K562 (cell line): ENCODE measurements around the gene CTSW. TPM values are rescaled to one million over a fixed set of nuclear protein-coding genes. Genes with fewer than 3 reads are reported as not detected.

ENCODE experiments used
- CBX2 ChIP-seq: fragments of 200-600 bp; sonication (generic); IDR thresholded peaks from one replicate; pipeline ENCODE4 v1.6.1; 2012; ENCODE audit warnings: mild to moderate bottlenecking, low read length, inconsistent platforms; ENCODE audit not compliant: insufficient read depth, poor library complexity, severe bottlenecking
- CHCHD3 ChIP-seq: fragments of 250-450 bp; sonication (Bioruptor Pico); IDR thresholded peaks from 2 replicates; pipeline ENCODE4 v2.1.2; 2022; ENCODE audit warnings: mild to moderate bottlenecking
- EZH2 ChIP-seq: IDR thresholded peaks from 2 replicates; pipeline ENCODE4 v1.6.1; 2012; ENCODE audit warnings: low read depth, mild to moderate bottlenecking, inconsistent platforms, low read length, borderline replicate concordance
- FIP1L1 ChIP-seq: fragments of 200-400 bp; formaldehyde crosslinking; IDR thresholded peaks from 2 replicates; pipeline ENCODE4 v1.6.1; 2018; ENCODE audit warnings: mild to moderate bottlenecking, low read depth, low read length; ENCODE audit not compliant: poor library complexity, severe bottlenecking
- HEY1 ChIP-seq: fragments of 250-450 bp; sonication (Bioruptor Pico); IDR thresholded peaks from 2 replicates; pipeline ENCODE4 v1.5.0; 2020; ENCODE audit warnings: mild to moderate bottlenecking, moderate library complexity, borderline replicate concordance
- ILF3 ChIP-seq: fragments of 450-650 bp; IDR thresholded peaks from 2 replicates; pipeline ENCODE4 v1.6.1; 2018; ENCODE audit warnings: antibody characterized with exemption, mild to moderate bottlenecking, moderate library complexity, borderline replicate concordance
- MYBL2 ChIP-seq, 2 experiments: fragments of 450-650 bp in 1 of 2; sonication (generic) in 1 of 2; formaldehyde crosslinking in 1 of 2; IDR thresholded peaks; 2 replicates each; pipeline versions ENCODE4 v1.6.1 to v1.8.1; 2017 to 2022; ENCODE audit warnings: borderline replicate concordance in 1 of 2, inconsistent platforms in 1 of 2, low read depth in 1 of 2, mild to moderate bottlenecking in 1 of 2, missing genetic modification reagents in 1 of 2, moderate library complexity in 1 of 2
- POLR3G ChIP-seq: IDR thresholded peaks from 2 replicates; pipeline ENCODE4 v1.6.1; 2011; ENCODE audit not compliant: insufficient read length, insufficient replicate concordance; ENCODE audit errors: extremely low read depth
- RAD21 ChIP-seq, 2 experiments: fragments of 250-450 bp in 1 of 2; fragments of 450-650 bp in 1 of 2; sonication (Bioruptor Pico) in 1 of 2; formaldehyde crosslinking in 1 of 2; IDR thresholded peaks in 1 of 2; conservative IDR thresholded peaks in 1 of 2; 2 replicates each; pipeline versions ENCODE4 v1.4.0 to v1.8.0; 2020 to 2022; ENCODE audit warnings: mild to moderate bottlenecking in 2 of 2, moderate library complexity in 1 of 2
- ZNF133 ChIP-seq: fragments of 250-450 bp; sonication (Bioruptor Pico); IDR thresholded peaks from 2 replicates; pipeline ENCODE4 v1.4.0; 2020; ENCODE audit warnings: mild to moderate bottlenecking
- polyA plus RNA-seq, 8 experiments: library from polyadenylated mRNA; depleted of rRNA in 4 of 8; stranded (reverse) in 5 of 8; unstranded in 3 of 8; fragments of >200 nt; fragmentation: Nextera tagmentation in 2 of 8; fragmentation: Illumina TruSeq in 1 of 8; extraction: Ambion mirVana in 2 of 8; extraction: Trizol in 1 of 8; gene quantifications; 2 replicates each; pipeline versions ENCODE4 v1.2.1 to v1.2.3, GENCODE V29; 2011 to 2014; ENCODE audit warnings: inconsistent platforms in 1 of 8, missing spikeins in 1 of 8
- total RNA-seq, 7 experiments: library from RNA; depleted of rRNA in 6 of 7; stranded (reverse); fragments of >200 nt in 6 of 7; fragmentation: Illumina TruSeq in 2 of 7; extraction: Trizol in 2 of 7; gene quantifications; 2 replicates each; pipeline versions ENCODE4 v1.2.1 to v1.2.3, GENCODE V29; 2011 to 2021; ENCODE audit warnings: low replicate concordance in 1 of 7
- TF ChIP-seq, protein P1 (sequence below): fragments of 150-350 bp; IDR thresholded peaks from 2 replicates; pipeline ENCODE4 v1.6.1; 2014; ENCODE audit warnings: low read depth, mild to moderate bottlenecking, low read length, borderline replicate concordance
- TF ChIP-seq, protein P2 (sequence below), 2 experiments: fragments of 450-650 bp in 1 of 2; IDR thresholded peaks; 2 replicates each; pipeline ENCODE4 v1.6.1; 2011 to 2017; ENCODE audit warnings: low read depth in 2 of 2, antibody characterized with exemption in 1 of 2, borderline replicate concordance in 1 of 2, low read length in 1 of 2, mild to moderate bottlenecking in 1 of 2, mixed read lengths in 1 of 2; ENCODE audit not compliant: control insufficient read depth in 1 of 2
- TF ChIP-seq, protein P3 (sequence below): fragments of 450-650 bp; formaldehyde crosslinking; conservative IDR thresholded peaks from 2 replicates; pipeline ENCODE4 v1.4.0; 2022; ENCODE audit warnings: mild to moderate bottlenecking, missing genetic modification characterization
- TF ChIP-seq, protein P4 (sequence below): fragments of 450-650 bp; formaldehyde crosslinking; IDR thresholded peaks from 2 replicates; pipeline ENCODE4 v1.4.0; 2022; ENCODE audit warnings: missing genetic modification characterization

Gene CTSW
- total and polyA plus RNA-seq, 9 of the 15 experiments (the other 6 are each of a cell fraction or from before 2014, with no cell fraction given): 0.04 TPM; not detected in 8

DNA sequence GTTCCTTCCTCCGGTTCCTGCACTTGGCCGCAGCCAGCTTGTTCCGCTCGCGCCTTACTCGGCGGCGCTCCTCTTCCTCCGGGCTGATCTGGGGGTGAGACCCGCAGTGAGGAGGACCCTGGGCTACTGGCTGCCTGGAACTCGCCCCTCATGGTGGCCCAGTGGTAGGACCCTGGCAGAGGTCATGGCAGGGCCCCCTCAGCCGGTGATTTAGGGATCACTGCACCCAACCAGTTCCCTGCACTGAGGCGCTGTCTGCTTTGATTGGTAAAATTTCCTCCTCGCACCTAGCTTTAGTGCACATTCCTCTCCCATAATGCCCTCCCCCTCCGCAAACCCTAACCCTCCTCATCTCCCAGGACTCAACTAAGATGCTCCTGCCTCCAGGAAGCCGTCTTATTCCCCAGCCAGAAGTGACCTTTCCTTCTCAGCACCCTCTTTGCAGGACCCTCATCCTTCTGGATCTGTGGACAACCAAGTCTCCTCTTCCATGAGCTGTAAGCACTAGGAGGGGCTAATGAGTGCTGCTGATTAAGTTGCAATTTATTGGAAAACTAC, 14.5 kb downstream of the CTSW start (continued):
- TF ChIP-seq, protein P1, sequence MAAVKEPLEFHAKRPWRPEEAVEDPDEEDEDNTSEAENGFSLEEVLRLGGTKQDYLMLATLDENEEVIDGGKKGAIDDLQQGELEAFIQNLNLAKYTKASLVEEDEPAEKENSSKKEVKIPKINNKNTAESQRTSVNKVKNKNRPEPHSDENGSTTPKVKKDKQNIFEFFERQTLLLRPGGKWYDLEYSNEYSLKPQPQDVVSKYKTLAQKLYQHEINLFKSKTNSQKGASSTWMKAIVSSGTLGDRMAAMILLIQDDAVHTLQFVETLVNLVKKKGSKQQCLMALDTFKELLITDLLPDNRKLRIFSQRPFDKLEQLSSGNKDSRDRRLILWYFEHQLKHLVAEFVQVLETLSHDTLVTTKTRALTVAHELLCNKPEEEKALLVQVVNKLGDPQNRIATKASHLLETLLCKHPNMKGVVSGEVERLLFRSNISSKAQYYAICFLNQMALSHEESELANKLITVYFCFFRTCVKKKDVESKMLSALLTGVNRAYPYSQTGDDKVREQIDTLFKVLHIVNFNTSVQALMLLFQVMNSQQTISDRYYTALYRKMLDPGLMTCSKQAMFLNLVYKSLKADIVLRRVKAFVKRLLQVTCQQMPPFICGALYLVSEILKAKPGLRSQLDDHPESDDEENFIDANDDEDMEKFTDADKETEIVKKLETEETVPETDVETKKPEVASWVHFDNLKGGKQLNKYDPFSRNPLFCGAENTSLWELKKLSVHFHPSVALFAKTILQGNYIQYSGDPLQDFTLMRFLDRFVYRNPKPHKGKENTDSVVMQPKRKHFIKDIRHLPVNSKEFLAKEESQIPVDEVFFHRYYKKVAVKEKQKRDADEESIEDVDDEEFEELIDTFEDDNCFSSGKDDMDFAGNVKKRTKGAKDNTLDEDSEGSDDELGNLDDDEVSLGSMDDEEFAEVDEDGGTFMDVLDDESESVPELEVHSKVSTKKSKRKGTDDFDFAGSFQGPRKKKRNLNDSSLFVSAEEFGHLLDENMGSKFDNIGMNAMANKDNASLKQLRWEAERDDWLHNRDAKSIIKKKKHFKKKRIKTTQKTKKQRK: no peak
- TF ChIP-seq, protein P2, sequence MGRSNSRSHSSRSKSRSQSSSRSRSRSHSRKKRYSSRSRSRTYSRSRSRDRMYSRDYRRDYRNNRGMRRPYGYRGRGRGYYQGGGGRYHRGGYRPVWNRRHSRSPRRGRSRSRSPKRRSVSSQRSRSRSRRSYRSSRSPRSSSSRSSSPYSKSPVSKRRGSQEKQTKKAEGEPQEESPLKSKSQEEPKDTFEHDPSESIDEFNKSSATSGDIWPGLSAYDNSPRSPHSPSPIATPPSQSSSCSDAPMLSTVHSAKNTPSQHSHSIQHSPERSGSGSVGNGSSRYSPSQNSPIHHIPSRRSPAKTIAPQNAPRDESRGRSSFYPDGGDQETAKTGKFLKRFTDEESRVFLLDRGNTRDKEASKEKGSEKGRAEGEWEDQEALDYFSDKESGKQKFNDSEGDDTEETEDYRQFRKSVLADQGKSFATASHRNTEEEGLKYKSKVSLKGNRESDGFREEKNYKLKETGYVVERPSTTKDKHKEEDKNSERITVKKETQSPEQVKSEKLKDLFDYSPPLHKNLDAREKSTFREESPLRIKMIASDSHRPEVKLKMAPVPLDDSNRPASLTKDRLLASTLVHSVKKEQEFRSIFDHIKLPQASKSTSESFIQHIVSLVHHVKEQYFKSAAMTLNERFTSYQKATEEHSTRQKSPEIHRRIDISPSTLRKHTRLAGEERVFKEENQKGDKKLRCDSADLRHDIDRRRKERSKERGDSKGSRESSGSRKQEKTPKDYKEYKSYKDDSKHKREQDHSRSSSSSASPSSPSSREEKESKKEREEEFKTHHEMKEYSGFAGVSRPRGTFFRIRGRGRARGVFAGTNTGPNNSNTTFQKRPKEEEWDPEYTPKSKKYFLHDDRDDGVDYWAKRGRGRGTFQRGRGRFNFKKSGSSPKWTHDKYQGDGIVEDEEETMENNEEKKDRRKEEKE (IDR thresholded peaks at IDR 0.05; ENCODE audit: borderline replicate concordance in 1 of 2, control insufficient read depth in 1 of 2, low read depth in 2 of 2, low read length in 1 of 2): 0 out of 4 replicates have a peak, but pooled peaks of 1 of the 2 experiments have one; percentile 9
- TF ChIP-seq MYBL2 (IDR thresholded peaks at IDR 0.05; ENCODE audit: low read depth): no peak
- no peak for TF ChIP-seq MYBL2 (CRISPR knock-in tag; IDR thresholded peaks at IDR 0.05; ENCODE audit: borderline replicate concordance)
- TF ChIP-seq CBX2: no peak
- no peak for TF ChIP-seq RAD21 (CRISPR knock-in tag; conservative IDR thresholded peaks at IDR 0.05 in 1 of 2, IDR thresholded peaks at IDR 0.05 in 1 of 2)
- no peak for TF ChIP-seq POLR3G
- no peak for TF ChIP-seq EZH2
- no peak for TF ChIP-seq ILF3
- TF ChIP-seq, protein P3, sequence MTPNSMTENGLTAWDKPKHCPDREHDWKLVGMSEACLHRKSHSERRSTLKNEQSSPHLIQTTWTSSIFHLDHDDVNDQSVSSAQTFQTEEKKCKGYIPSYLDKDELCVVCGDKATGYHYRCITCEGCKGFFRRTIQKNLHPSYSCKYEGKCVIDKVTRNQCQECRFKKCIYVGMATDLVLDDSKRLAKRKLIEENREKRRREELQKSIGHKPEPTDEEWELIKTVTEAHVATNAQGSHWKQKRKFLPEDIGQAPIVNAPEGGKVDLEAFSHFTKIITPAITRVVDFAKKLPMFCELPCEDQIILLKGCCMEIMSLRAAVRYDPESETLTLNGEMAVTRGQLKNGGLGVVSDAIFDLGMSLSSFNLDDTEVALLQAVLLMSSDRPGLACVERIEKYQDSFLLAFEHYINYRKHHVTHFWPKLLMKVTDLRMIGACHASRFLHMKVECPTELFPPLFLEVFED (CRISPR knock-in tag): peak; percentile 71; the same call in 1 of the 2 replicates
- TF ChIP-seq, protein P4, sequence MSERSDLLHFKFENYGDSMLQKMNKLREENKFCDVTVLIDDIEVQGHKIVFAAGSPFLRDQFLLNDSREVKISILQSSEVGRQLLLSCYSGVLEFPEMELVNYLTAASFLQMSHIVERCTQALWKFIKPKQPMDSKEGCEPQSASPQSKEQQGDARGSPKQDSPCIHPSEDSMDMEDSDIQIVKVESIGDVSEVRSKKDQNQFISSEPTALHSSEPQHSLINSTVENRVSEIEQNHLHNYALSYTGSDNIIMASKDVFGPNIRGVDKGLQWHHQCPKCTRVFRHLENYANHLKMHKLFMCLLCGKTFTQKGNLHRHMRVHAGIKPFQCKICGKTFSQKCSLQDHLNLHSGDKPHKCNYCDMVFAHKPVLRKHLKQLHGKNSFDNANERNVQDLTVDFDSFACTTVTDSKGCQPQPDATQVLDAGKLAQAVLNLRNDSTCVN (CRISPR knock-in tag): 0 out of 2 replicates have a peak, but pooled peaks have one; percentile 8
- peak; percentile 77 for TF ChIP-seq FIP1L1
- no peak for TF ChIP-seq ZNF133 (CRISPR knock-in tag)
- TF ChIP-seq CHCHD3 (CRISPR knock-in tag): no peak
- TF ChIP-seq HEY1 (CRISPR knock-in tag): no peak
